PFSK-1 (cell line): ENCODE measurements around the gene DMBT1.

Source experiments
- FOXP2 ChIP-seq: optimal IDR thresholded peaks from 2 replicates; pipeline ENCODE3; 2011; ENCODE audit warnings: borderline replicate concordance, control low read depth, inconsistent platforms; ENCODE audit not compliant: insufficient read depth; ENCODE audit errors: extremely low read length, extremely low read depth
- POLR2AphosphoS5 ChIP-seq: IDR thresholded peaks from 2 replicates; pipeline ENCODE4 v1.6.1; 2012; ENCODE audit warnings: low read depth, mild to moderate bottlenecking, control low read depth, low read length, moderate library complexity
- REST ChIP-seq, 2 experiments: IDR thresholded peaks; 2 replicates each; pipeline versions ENCODE4 v1.6.1 to v1.8.0; 2011 to 2012; ENCODE audit warnings: low read depth in 2 of 2, low read length in 2 of 2, control low read depth in 1 of 2, inconsistent platforms in 1 of 2, mild to moderate bottlenecking in 1 of 2, moderate library complexity in 1 of 2; ENCODE audit not compliant: insufficient read depth in 1 of 2
- SIN3A ChIP-seq: IDR thresholded peaks from 2 replicates; pipeline ENCODE4 v1.6.1; 2012; ENCODE audit warnings: mild to moderate bottlenecking, low read length, moderate library complexity, borderline replicate concordance; ENCODE audit not compliant: insufficient read depth
- TAF1 ChIP-seq: IDR thresholded peaks from 2 replicates; pipeline ENCODE4 v1.6.1; 2012; ENCODE audit warnings: low read length, control low read depth, borderline replicate concordance; ENCODE audit not compliant: insufficient read depth

The DMBT1 gene

GRCh38 chr10:122632031-122632430 lies 71.5 kb downstream of the DMBT1 start:
- TF ChIP-seq FOXP2 (no peak), TAF1 (no peak), POLR2AphosphoS5 (no peak), SIN3A (no peak)

- TF ChIP-seq FOXP2 = no peak
- no peak for TF ChIP-seq POLR2AphosphoS5
- TF ChIP-seq REST (IDR thresholded peaks at IDR 0.05; ENCODE audit: insufficient read depth in 1 of 2, low read depth in 2 of 2, low read length in 2 of 2) = no peak
- TF ChIP-seq SIN3A = no peak
- no peak for TF ChIP-seq TAF1
Measured at GRCh38 chr10:122632576-122632975, 72.0 kb downstream of the DMBT1 start.

- TF ChIP-seq POLR2AphosphoS5 = no peak
- TF ChIP-seq TAF1 = no peak
- no peak for TF ChIP-seq FOXP2
- TF ChIP-seq REST (IDR thresholded peaks at IDR 0.05; ENCODE audit: insufficient read depth in 1 of 2, low read depth in 2 of 2, low read length in 2 of 2) = no peak
Measured at GRCh38 chr10:122636953-122637352, 76.4 kb downstream of the DMBT1 start.

GRCh38 chr10:122637376-122637775 lies 76.8 kb downstream of the DMBT1 start:
- TF ChIP-seq SIN3A (no peak), TAF1 (no peak), POLR2AphosphoS5 (no peak)

- TF ChIP-seq REST (IDR thresholded peaks at IDR 0.05; ENCODE audit: insufficient read depth in 1 of 2, low read depth in 2 of 2, low read length in 2 of 2) (no peak), FOXP2 (no peak), POLR2AphosphoS5 (no peak)
Measured at GRCh38 chr10:122638106-122638505, 77.6 kb downstream of the DMBT1 start.

DNA sequence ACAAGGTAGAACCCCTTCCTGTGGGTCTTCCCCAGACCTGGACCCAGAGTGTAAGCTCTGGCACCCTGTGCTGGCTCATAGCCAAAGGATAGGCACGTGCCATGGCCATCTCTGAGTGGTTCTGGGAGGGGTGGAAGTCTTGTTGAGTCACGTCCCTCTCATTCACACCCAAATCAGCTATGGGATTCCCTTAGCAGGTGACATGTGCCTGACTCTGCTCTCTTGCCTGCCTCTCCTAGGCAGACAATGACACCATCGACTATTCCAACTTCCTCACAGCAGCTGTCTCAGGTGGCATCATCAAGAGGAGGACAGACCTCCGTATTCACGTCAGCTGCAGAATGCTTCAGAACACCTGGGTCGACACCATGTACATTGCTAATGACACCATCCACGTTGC lies 79.2 kb downstream of the DMBT1 start:
- TF ChIP-seq REST (IDR thresholded peaks at IDR 0.05; ENCODE audit: insufficient read depth in 1 of 2, low read depth in 2 of 2, low read length in 2 of 2) (no peak), TAF1 (no peak), POLR2AphosphoS5 (no peak), SIN3A (no peak), FOXP2 (no peak)
